K562 (cell line): Measurements from ENCODE around the gene OXLD1. TPM values are rescaled to one million over a fixed set of nuclear protein-coding genes. Genes with fewer than 3 reads are reported as not detected.
A peak's percentile ranks its signal among the peaks of the same experiment; 100 is the strongest.

Source experiments
- ATAC-seq: fragments of 200-7000 bp; cut with Tn5 transposase; 3 replicates; pipeline ENCODE4 v1.9.1; 2020; ENCODE audit warnings: moderate library complexity
- BruUV-seq: library from RNA; stranded (reverse); fragments of 400-500 nt; replicated peaks from 2 replicates; lab custom pipeline; 2021; lab: Mats Ljungman, UMichigan
- CTCF ChIA-PET: fragments of 300-600 bp; formaldehyde crosslinking; extraction: SDS; loops from one replicate; lab custom pipeline; 2021; ENCODE audit warnings: low intra/inter-chr PET ratio; lab: Yijun Ruan, JAX
- POLR2A ChIA-PET: fragments of 300-600, 350-650 bp; sonication (Branson Sonifier 250); formaldehyde crosslinking; extraction: SDS; loops from one replicate; lab custom pipeline; 2021; ENCODE audit warnings: antibody characterized with exemption, inconsistent platforms; lab: Yijun Ruan, JAX
- DNase-seq, 4 experiments: peaks; one replicate each; pipeline versions ENCODE4 v3.0.0 to v3.0.0-alpha.2; 2011 to 2018; ENCODE audit warnings: low spot score in 3 of 4, mixed read lengths in 3 of 4; ENCODE audit errors: extremely low read depth in 1 of 4
- FAIRE-seq: peaks from 2 replicates; lab custom pipeline; 2011; peaks lifted over from hg19 to GRCh38; lab: Jason Lieb, UNC
- H2AFZ ChIP-seq: 2 replicates; pipeline ENCODE4 v1.6.0; 2011; ENCODE audit warnings: low read depth, low read length, control low read depth, inconsistent platforms
- H3K27ac ChIP-seq: fragments of 200-600 bp; 3 replicates; pipeline ENCODE4 v1.8.0; 2011; ENCODE audit warnings: low read depth, mild to moderate bottlenecking, control low read depth, inconsistent platforms, low read length, moderate library complexity, mixed read lengths; ENCODE audit errors: extremely low read depth
- H3K27me3 ChIP-seq, 2 experiments: fragments of 300-600 bp in 1 of 2; 2 replicates in 1 of 2; 3 replicates in 1 of 2; pipeline versions ENCODE4 v1.6.0 to v1.8.0; 2011; ENCODE audit warnings: inconsistent platforms in 2 of 2, low read length in 2 of 2, mild to moderate bottlenecking in 1 of 2, mixed read lengths in 1 of 2, moderate library complexity in 1 of 2; ENCODE audit not compliant: control insufficient read depth in 2 of 2, insufficient read depth in 2 of 2
- H3K36me3 ChIP-seq: fragments of 300-600 bp; 3 replicates; pipeline ENCODE4 v1.8.0; 2011; ENCODE audit warnings: mild to moderate bottlenecking, low read length, inconsistent platforms; ENCODE audit not compliant: control insufficient read depth, insufficient read depth
- H3K4me1 ChIP-seq, 2 experiments: fragments of 200-600 bp in 1 of 2; replicated peaks in 1 of 2; 2 replicates in 1 of 2; 3 replicates in 1 of 2; pipeline versions ENCODE4 v1.5.1 to v1.8.0; 2011; ENCODE audit warnings: inconsistent platforms in 2 of 2, low read length in 2 of 2, mild to moderate bottlenecking in 1 of 2, mixed read lengths in 1 of 2, moderate library complexity in 1 of 2; ENCODE audit not compliant: control insufficient read depth in 2 of 2, insufficient read depth in 2 of 2
- H3K4me2 ChIP-seq: 2 replicates; pipeline ENCODE4 v1.6.1; 2011; ENCODE audit warnings: low read length, control low read depth, inconsistent platforms, mixed read lengths; ENCODE audit not compliant: insufficient read depth
- H3K4me3 ChIP-seq: fragments of 200-600 bp; sonication (generic), shearing (Covaris generic); 2 replicates; pipeline ENCODE4 v1.5.1; 2016; ENCODE audit warnings: control low read depth, inconsistent platforms
- H3K79me2 ChIP-seq: fragments of 200-600 bp; 3 replicates; pipeline ENCODE4 v1.8.0; 2011; ENCODE audit warnings: low read length, inconsistent platforms; ENCODE audit not compliant: control insufficient read depth, insufficient read depth
- H3K9ac ChIP-seq, 2 experiments: 2 replicates each; pipeline versions ENCODE4 v1.6.0 to v1.6.1; 2011; ENCODE audit warnings: low read depth in 2 of 2, low read length in 2 of 2, control low read depth in 1 of 2, inconsistent platforms in 1 of 2, mild to moderate bottlenecking in 1 of 2, mixed read lengths in 1 of 2; ENCODE audit not compliant: insufficient read depth in 1 of 2
- H3K9me1 ChIP-seq: one replicate; pipeline ENCODE4 v1.6.0; 2011; ENCODE audit warnings: inconsistent platforms, mild to moderate bottlenecking, low read length, moderate library complexity; ENCODE audit not compliant: control insufficient read depth, insufficient read depth
- H3K9me3 ChIP-seq: replicated peaks from 2 replicates; pipeline ENCODE4 v1.5.1; 2011; ENCODE audit warnings: low read depth, low read length, inconsistent platforms; ENCODE audit not compliant: control insufficient read depth, insufficient read depth
- H4K20me1 ChIP-seq: replicated peaks from 2 replicates; pipeline ENCODE4 v1.6.1; 2011; ENCODE audit warnings: low read length, inconsistent platforms, mixed read lengths; ENCODE audit not compliant: control insufficient read depth, insufficient read depth
- BHLHE40 ChIP-seq: IDR thresholded peaks from 2 replicates; pipeline ENCODE4 v1.6.1; 2011; ENCODE audit warnings: low read length, improper control_type of control experiment
- GTF2F1 ChIP-seq: IDR thresholded peaks from 2 replicates; pipeline ENCODE4 v1.6.1; 2011; ENCODE audit warnings: low read depth, low read length, improper control_type of control experiment
- NEUROD1 ChIP-seq: fragments of 150-350 bp; IDR thresholded peaks from 2 replicates; pipeline ENCODE4 v1.6.1; 2014; ENCODE audit warnings: borderline replicate concordance, low read length, low read depth; ENCODE audit not compliant: partially characterized antibody
- PHB ChIP-seq: fragments of 250-450 bp; sonication (Bioruptor Pico); IDR thresholded peaks from 2 replicates; pipeline ENCODE4 v1.5.0; 2021
- POLR3A ChIP-seq: IDR thresholded peaks from 2 replicates; pipeline ENCODE4 v1.6.1; 2011; ENCODE audit warnings: borderline replicate concordance, mild to moderate bottlenecking, moderate library complexity; ENCODE audit not compliant: insufficient read length, insufficient read depth; ENCODE audit errors: extremely low read depth
- SMAD3 ChIP-seq: fragments of 450-650 bp; formaldehyde crosslinking; conservative IDR thresholded peaks from 2 replicates; pipeline ENCODE4 v1.4.0; 2020; ENCODE audit warnings: mild to moderate bottlenecking
- TAF15 ChIP-seq: fragments of 200-400 bp; formaldehyde crosslinking; IDR thresholded peaks from 2 replicates; pipeline ENCODE4 v1.6.1; 2017; ENCODE audit warnings: mild to moderate bottlenecking, low read depth, low read length, moderate library complexity
- TAL1 ChIP-seq: fragments of 450-650 bp; IDR thresholded peaks from 2 replicates; pipeline ENCODE4 v1.6.1; 2016; ENCODE audit warnings: mild to moderate bottlenecking
- TBL1XR1 ChIP-seq, 2 experiments: IDR thresholded peaks; 2 replicates each; pipeline ENCODE4 v1.6.1; 2012; ENCODE audit warnings: improper control_type of control experiment in 2 of 2, low read length in 2 of 2, mild to moderate bottlenecking in 1 of 2
- ZBTB7A ChIP-seq: IDR thresholded peaks from 2 replicates; pipeline ENCODE4 v1.6.1; 2011; ENCODE audit warnings: low read depth, mild to moderate bottlenecking, low read length, moderate library complexity, borderline replicate concordance; ENCODE audit not compliant: control insufficient read depth
- ZNF282 ChIP-seq: sonication (generic); formaldehyde crosslinking; IDR thresholded peaks from 2 replicates; pipeline ENCODE4 v1.8.1; 2023; ENCODE audit warnings: missing genetic modification reagents
- ZNF311 ChIP-seq: fragments of 250-450 bp; sonication (Bioruptor Pico); IDR thresholded peaks from 2 replicates; pipeline ENCODE4 v1.4.0; 2020; ENCODE audit warnings: mild to moderate bottlenecking, moderate library complexity
- WGBS: fragments of 100-300 bp; shearing (Covaris generic); methylation state at CpG from one replicate; pipeline ENCODE4 v1.1.6; 2016; ENCODE audit warnings: low coverage, mixed read lengths; ENCODE audit not compliant: insufficient coverage; ENCODE audit errors: missing lambda C conversion rate; 5-methylcytosine and 5-hydroxymethylcytosine counted together
- in situ Hi-C: fragments of 300-500 bp; cut with MboI; formaldehyde crosslinking; loops from 4 replicates; pipeline ENCODE4 v1.15.0; 2018; ENCODE audit warnings: inconsistent platforms, mixed read lengths
- intact Hi-C: fragments of 100-400 bp; cut with micrococcal nuclease; formaldehyde crosslinking; loops from 2 replicates; pipeline ENCODE4 v1.14.2; 2022
- polyA plus RNA-seq, 8 experiments: library from polyadenylated mRNA; depleted of rRNA in 4 of 8; stranded (reverse) in 5 of 8; unstranded in 3 of 8; fragments of >200 nt; fragmentation: Nextera tagmentation in 2 of 8; fragmentation: Illumina TruSeq in 1 of 8; extraction: Ambion mirVana in 2 of 8; extraction: Trizol in 1 of 8; gene quantifications; 2 replicates each; pipeline versions ENCODE4 v1.2.1 to v1.2.3, GENCODE V29; 2011 to 2014; ENCODE audit warnings: inconsistent platforms in 1 of 8, missing spikeins in 1 of 8
- total RNA-seq, 7 experiments: library from RNA; depleted of rRNA in 6 of 7; stranded (reverse); fragments of >200 nt in 6 of 7; fragmentation: Illumina TruSeq in 2 of 7; extraction: Trizol in 2 of 7; gene quantifications; 2 replicates each; pipeline versions ENCODE4 v1.2.1 to v1.2.3, GENCODE V29; 2011 to 2021; ENCODE audit warnings: low replicate concordance in 1 of 7
- TF ChIP-seq, protein P1 (sequence below): fragments of 250-450 bp; sonication (Bioruptor Pico); IDR thresholded peaks from 2 replicates; pipeline ENCODE4 v1.4.0; 2020
- TF ChIP-seq, protein P2 (sequence below): sonication (generic); formaldehyde crosslinking; IDR thresholded peaks from 2 replicates; pipeline ENCODE4 v1.8.0; 2022; ENCODE audit warnings: missing genetic modification reagents, mild to moderate bottlenecking, borderline replicate concordance

The OXLD1 gene
- total and polyA plus RNA-seq, 9 of the 15 experiments (the other 6 are each of a cell fraction or from before 2014, with no cell fraction given) = 4.4 to 115 (median 29.3) TPM

DNA sequence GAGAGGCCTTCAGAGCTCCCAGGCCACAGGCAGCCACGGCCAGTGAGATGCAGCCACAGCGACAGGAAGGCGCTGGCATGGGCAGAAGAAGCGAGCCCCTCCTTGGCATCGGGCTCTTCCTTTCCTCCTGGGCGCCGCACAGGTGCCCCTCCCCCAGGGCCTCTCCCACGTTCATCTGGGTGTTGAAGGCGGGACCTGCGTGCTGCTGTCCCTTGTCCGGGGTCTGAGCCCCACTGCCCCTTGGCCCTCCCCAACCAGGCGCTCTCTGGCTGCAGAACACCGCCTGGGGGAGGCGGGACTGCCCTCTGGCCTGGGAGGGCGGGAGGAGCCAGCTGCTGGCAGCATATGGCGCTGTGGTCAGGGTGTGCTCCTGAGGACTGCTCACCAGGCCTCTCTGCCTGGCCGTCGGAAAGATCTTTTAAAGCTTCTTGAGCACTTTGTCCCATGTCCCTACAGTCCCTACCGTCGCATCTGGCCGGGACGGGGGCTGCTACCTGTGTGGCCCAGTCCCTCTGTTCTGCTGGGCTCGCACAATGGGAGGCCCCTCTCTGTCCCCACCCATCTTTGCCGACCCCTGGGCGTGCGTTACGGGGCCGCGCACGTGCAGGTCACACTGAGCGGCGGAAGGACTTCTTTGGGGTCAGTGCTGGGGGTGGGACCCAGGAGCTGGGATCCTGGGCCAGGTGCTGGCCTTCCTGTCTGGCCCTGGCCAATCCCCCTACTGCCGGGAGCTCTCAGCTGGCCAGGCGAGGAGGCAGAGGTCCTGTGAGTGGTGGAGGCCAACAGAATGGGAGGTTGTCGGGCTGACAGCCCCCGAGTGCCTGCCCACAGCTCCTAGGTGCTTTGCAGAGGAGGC lies 47.4 kb upstream of the OXLD1 start:
- Histone ChIP-seq H3K79me2 (peaks cover 35% of the 10 kb centered on the region), H2AFZ (no peak overlapping the region), H3K36me3 (peaks cover 51% of the 10 kb centered on the region; the same call in 1 of the 3 replicates), H3K9me3 (no peaks in the 10 kb centered on the region), H3K9me1 (peaks cover under 1% of the 10 kb centered on the region), H3K9ac (peak overlapping the region; percentile 80 to 95), H3K27me3 (no peaks in the 10 kb centered on the region), H3K4me1 (peaks cover 23 to 82% of the 10 kb centered on the region in 2 experiments), H3K4me2 (peak overlapping the region; percentile 92), H3K4me3 (peak overlapping the region; percentile 93), H4K20me1 (peaks cover 12% of the 10 kb centered on the region), H3K27ac (peak overlapping the region; percentile 88)
- in situ Hi-C loops = no loop called here
- FAIRE-seq = peak; percentile 32
- intact Hi-C loops = no loop called here
- POLR2A ChIA-PET = interaction anchor here (0.6 to 5.2 kb wide), 9 partner anchors 10 to 224 kb away, joined by 3 to 59 read pairs (median 4); partner anchors contain the start of genes CCDC137, MRPL12 and OXLD1
- DNase-seq = peak; percentile 65 to 72 (median 69)
- WGBS = 20% methylated on average over 30 of the region's 36 CpGs
- CTCF ChIA-PET = no interaction called here
- ATAC-seq = peak; percentile 53
- BruUV-seq = no TSS peak
- peak; percentile 36; the same call in 1 of the 2 replicates for TF ChIP-seq ZBTB7A
- TF ChIP-seq TAF15 = no peak
- TF ChIP-seq TBL1XR1 (IDR thresholded peaks at IDR 0.05; ENCODE audit: low read length in 2 of 2) = no peak
- no peak for TF ChIP-seq TAL1
- TF ChIP-seq ZNF311 (CRISPR knock-in tag) = no peak
- TF ChIP-seq, protein P1, sequence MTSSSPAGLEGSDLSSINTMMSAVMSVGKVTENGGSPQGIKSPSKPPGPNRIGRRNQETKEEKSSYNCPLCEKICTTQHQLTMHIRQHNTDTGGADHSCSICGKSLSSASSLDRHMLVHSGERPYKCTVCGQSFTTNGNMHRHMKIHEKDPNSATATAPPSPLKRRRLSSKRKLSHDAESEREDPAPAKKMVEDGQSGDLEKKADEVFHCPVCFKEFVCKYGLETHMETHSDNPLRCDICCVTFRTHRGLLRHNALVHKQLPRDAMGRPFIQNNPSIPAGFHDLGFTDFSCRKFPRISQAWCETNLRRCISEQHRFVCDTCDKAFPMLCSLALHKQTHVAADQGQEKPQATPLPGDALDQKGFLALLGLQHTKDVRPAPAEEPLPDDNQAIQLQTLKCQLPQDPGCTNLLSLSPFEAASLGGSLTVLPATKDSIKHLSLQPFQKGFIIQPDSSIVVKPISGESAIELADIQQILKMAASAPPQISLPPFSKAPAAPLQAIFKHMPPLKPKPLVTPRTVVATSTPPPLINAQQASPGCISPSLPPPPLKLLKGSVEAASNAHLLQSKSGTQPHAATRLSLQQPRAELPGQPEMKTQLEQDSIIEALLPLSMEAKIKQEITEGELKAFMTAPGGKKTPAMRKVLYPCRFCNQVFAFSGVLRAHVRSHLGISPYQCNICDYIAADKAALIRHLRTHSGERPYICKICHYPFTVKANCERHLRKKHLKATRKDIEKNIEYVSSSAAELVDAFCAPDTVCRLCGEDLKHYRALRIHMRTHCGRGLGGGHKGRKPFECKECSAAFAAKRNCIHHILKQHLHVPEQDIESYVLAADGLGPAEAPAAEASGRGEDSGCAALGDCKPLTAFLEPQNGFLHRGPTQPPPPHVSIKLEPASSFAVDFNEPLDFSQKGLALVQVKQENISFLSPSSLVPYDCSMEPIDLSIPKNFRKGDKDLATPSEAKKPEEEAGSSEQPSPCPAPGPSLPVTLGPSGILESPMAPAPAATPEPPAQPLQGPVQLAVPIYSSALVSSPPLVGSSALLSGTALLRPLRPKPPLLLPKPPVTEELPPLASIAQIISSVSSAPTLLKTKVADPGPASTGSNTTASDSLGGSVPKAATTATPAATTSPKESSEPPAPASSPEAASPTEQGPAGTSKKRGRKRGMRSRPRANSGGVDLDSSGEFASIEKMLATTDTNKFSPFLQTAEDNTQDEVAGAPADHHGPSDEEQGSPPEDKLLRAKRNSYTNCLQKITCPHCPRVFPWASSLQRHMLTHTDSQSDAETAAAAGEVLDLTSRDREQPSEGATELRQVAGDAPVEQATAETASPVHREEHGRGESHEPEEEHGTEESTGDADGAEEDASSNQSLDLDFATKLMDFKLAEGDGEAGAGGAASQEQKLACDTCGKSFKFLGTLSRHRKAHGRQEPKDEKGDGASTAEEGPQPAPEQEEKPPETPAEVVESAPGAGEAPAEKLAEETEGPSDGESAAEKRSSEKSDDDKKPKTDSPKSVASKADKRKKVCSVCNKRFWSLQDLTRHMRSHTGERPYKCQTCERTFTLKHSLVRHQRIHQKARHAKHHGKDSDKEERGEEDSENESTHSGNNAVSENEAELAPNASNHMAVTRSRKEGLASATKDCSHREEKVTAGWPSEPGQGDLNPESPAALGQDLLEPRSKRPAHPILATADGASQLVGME = no peak
- no peak for TF ChIP-seq PHB
- TF ChIP-seq GTF2F1 = no peak
- TF ChIP-seq SMAD3 = no peak
- peak; percentile 37 for TF ChIP-seq BHLHE40
- TF ChIP-seq, protein P2, sequence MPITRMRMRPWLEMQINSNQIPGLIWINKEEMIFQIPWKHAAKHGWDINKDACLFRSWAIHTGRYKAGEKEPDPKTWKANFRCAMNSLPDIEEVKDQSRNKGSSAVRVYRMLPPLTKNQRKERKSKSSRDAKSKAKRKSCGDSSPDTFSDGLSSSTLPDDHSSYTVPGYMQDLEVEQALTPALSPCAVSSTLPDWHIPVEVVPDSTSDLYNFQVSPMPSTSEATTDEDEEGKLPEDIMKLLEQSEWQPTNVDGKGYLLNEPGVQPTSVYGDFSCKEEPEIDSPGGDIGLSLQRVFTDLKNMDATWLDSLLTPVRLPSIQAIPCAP (CRISPR knock-in tag) = no peak
- TF ChIP-seq NEUROD1 = no peak
- TF ChIP-seq POLR3A = no peak
- TF ChIP-seq ZNF282 (CRISPR knock-in tag) = no peak
